Measurements from ENCODE around the gene NINJ1.
A peak's percentile ranks its signal among the peaks of the same experiment; 100 is the strongest.
"Not testable (repeated sequence)": the region's sequence is repeated elsewhere in the genome, so short reads cannot be mapped to it uniquely, and the experiment has no call there.

The NINJ1 gene

DNA sequence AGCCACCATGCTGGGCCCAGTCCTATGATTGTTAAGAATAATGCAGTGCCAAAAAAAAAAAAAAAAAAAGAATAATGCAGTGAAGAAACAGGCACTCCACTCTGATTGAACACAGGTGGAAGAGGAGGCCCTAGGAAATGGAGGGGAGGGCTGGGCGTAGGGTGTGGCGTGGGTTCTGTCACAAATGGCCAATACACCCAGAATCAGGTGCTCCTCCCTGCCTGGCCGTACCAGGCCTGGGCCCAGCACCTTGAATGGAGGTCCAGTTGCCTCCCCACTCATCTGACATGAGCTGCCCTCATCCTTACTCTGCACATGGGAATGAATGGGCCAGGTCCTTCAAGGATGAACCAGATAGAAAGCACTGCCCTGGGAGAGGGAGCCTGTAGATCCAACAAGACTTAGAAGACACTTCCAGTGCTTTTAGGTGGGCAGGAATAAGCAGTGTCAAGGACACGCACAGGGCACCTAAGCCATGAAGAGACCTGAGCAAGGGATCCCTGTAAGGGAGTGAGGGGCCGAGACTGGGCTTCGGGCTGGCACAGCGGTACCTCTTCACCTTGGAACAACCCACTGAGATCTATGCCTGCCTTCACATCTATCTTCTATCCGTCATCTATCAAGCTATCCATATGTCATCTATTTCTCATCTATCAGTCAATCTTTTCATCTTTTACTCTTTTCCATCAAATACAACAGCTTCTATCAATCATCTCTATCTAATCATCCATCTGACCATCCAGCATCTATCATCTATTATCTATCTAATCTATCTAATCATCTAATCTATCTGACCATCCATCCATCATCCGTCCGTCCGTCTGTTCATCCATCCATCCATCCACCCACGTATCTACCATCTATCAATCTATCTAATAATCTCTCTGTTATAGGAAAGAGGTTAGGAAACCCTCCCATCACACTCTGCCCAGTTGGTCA lies 15.9 kb downstream of the NINJ1 start:
- Histone ChIP-seq H3K4ac (ENCODE audit: low read depth, low read length) (no peak overlapping the region), H3K79me1 (ENCODE audit: low read length) (no peaks in the 10 kb centered on the region), H3K27ac (ENCODE audit: low read depth, low read length) (no peak overlapping the region), H2BK5ac (ENCODE audit: low read depth, low read length, poor library complexity) (no peak overlapping the region), H3K4me2 (ENCODE audit: low read length) (no peak overlapping the region), H3K18ac (ENCODE audit: low read length) (no peak overlapping the region), H3K9ac (ENCODE audit: low read length) (no peak overlapping the region), H2BK12ac (ENCODE audit: low read length) (no peak overlapping the region), H3K4me3 (ENCODE audit: low read depth, low read length) (no peak overlapping the region), H2AK5ac (ENCODE audit: low read length) (no peak overlapping the region), H2AFZ (ENCODE audit: insufficient read depth, low read length, poor library complexity) (no peak overlapping the region), H3K9me3 (ENCODE audit: insufficient read depth, low read depth, low read length) (no peaks in the 10 kb centered on the region), H4K8ac (ENCODE audit: low read depth, low read length) (no peak overlapping the region), H3K27me3 (ENCODE audit: insufficient read depth, low read length) (no peaks in the 10 kb centered on the region), H3K23ac (ENCODE audit: low read length) (no peak overlapping the region), H3K36me3 (ENCODE audit: control insufficient read depth in 1 of 2, insufficient read depth in 2 of 2, low read length in 2 of 2) (peaks cover 8 to 12% of the 10 kb centered on the region in 2 experiments), H3K4me1 (ENCODE audit: control insufficient read depth in 1 of 2, insufficient read depth in 2 of 2, low read length in 2 of 2) (peaks cover 0 to 10% of the 10 kb centered on the region in 2 experiments), H3K79me2 (ENCODE audit: control insufficient read depth, insufficient read depth, low read length, poor library complexity) (no peaks in the 10 kb centered on the region), H4K12ac (ENCODE audit: low read depth, low read length) (no peak overlapping the region), H3K14ac (ENCODE audit: low read length) (no peak overlapping the region), H2BK120ac (ENCODE audit: insufficient read depth, low read length, poor library complexity) (no peak overlapping the region), H4K91ac (ENCODE audit: low read depth, low read length) (no peak overlapping the region)
- WGBS (ENCODE audit: extremely low coverage, insufficient coverage, insufficient read length) = 100% methylated on average over 4 of the region's 12 CpGs
- DNase-seq = no peak

DNA sequence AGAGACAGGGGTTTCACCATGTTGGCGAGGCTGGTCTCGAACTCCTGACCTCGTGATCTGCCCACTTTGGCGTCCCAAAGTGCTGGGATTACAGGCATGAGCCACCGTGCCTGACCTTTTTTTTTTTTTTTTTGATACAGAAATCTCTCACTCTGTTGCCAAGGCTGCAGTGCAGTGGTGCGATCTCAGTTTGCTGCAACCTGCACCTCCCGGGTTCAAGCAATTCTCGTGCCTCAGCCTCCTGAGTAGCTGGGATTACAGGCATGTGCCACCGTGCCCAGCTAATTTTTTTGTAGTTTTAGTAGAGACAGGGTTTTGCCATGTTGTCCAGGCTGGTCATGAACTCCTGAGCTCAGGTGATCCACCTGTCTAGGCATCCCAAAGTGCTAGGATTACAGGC lies 16.5 kb downstream of the NINJ1 start:
- H3K27me3 ChIP-seq (ENCODE audit: insufficient read depth, low read length); H2BK5ac ChIP-seq (ENCODE audit: low read depth, low read length, poor library complexity); H2AFZ ChIP-seq (ENCODE audit: insufficient read depth, low read length, poor library complexity); H3K4me1 ChIP-seq (ENCODE audit: control insufficient read depth in 1 of 2, insufficient read depth in 2 of 2, low read length in 2 of 2); H4K91ac ChIP-seq (ENCODE audit: low read depth, low read length); H3K79me2 ChIP-seq (ENCODE audit: control insufficient read depth, insufficient read depth, low read length, poor library complexity); H3K4me2 ChIP-seq (ENCODE audit: low read length); H4K8ac ChIP-seq (ENCODE audit: low read depth, low read length); H2BK12ac ChIP-seq (ENCODE audit: low read length); H3K9me3 ChIP-seq (ENCODE audit: insufficient read depth, low read depth, low read length); H2AK5ac ChIP-seq (ENCODE audit: low read length); H3K79me1 ChIP-seq (ENCODE audit: low read length); H4K12ac ChIP-seq (ENCODE audit: low read depth, low read length); DNase-seq; H3K18ac ChIP-seq (ENCODE audit: low read length); H3K14ac ChIP-seq (ENCODE audit: low read length); H3K27ac ChIP-seq (ENCODE audit: low read depth, low read length); H2BK120ac ChIP-seq (ENCODE audit: insufficient read depth, low read length, poor library complexity); H3K23ac ChIP-seq (ENCODE audit: low read length); H3K9ac ChIP-seq (ENCODE audit: low read length); H3K4ac ChIP-seq (ENCODE audit: low read depth, low read length); H3K4me3 ChIP-seq (ENCODE audit: low read depth, low read length): not testable (repeated sequence)
- no CpG with 5 or more reads among the region's 9 CpGs for WGBS (ENCODE audit: extremely low coverage, insufficient coverage, insufficient read length)
- H3K36me3 ChIP-seq (ENCODE audit: control insufficient read depth in 1 of 2, insufficient read depth in 2 of 2, low read length in 2 of 2) = peaks cover 8 to 11% of the 10 kb centered on the region in 2 experiments

DNA sequence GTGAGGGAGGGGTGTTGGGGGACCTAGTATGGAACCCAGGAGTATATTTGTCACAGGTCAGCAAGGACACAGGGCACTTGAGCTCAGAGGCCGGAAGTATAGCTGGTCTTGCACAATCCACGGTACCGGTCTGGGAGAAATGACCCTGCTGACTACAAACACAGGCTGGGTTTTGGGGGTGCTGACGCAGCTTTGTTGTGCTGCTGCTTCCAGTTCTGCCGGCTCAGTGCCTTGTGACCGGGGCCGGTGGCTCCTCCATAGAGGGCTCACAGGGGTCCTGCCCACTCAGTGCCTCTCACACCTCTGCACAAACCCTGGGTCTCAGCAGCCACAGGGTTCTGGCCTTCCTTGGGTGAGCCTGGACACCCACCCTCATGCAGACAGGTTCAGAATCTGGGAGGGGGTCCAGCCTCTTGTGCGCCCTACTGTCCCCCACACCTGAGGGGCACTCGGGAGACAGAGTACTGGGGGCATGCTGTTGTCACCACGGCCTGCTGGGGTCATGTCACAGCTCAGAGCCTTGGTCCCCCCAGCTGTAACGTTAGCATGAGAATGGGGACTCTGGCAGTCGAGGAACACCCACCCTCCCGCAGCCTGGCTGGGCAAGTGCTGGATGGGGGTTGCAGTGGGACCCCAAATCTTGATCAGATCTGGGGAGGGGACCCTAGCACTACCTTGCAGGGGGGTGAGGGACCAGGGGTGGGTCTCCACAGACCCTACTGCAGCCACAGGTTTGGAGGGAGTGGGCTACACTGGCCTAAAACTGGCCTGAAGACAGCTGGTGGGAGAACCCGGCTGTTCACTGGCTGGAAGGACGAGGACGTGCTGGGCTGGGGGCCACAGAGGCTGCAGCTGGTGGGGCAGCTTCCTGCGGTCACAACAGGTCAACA lies 17.7 kb downstream of the NINJ1 start:
- Histone ChIP-seq H3K79me2 (ENCODE audit: control insufficient read depth, insufficient read depth, low read length, poor library complexity) (no peaks in the 10 kb centered on the region), H3K23ac (ENCODE audit: low read length) (no peak overlapping the region), H3K4me3 (ENCODE audit: low read depth, low read length) (no peak overlapping the region), H4K91ac (ENCODE audit: low read depth, low read length) (no peak overlapping the region), H4K8ac (ENCODE audit: low read depth, low read length) (no peak overlapping the region), H2BK12ac (ENCODE audit: low read length) (no peak overlapping the region), H3K18ac (ENCODE audit: low read length) (no peak overlapping the region), H3K9me3 (ENCODE audit: insufficient read depth, low read depth, low read length) (no peaks in the 10 kb centered on the region), H3K27me3 (ENCODE audit: insufficient read depth, low read length) (no peaks in the 10 kb centered on the region), H3K36me3 (ENCODE audit: control insufficient read depth in 1 of 2, insufficient read depth in 2 of 2, low read length in 2 of 2) (peaks cover 5% of the 10 kb centered on the region in 2 experiments), H3K4me1 (ENCODE audit: control insufficient read depth in 1 of 2, insufficient read depth in 2 of 2, low read length in 2 of 2) (peaks cover 0 to 10% of the 10 kb centered on the region in 2 experiments), H4K12ac (ENCODE audit: low read depth, low read length) (no peak overlapping the region), H3K4me2 (ENCODE audit: low read length) (no peak overlapping the region), H3K14ac (ENCODE audit: low read length) (no peak overlapping the region), H3K4ac (ENCODE audit: low read depth, low read length) (no peak overlapping the region), H2AK5ac (ENCODE audit: low read length) (no peak overlapping the region), H2BK120ac (ENCODE audit: insufficient read depth, low read length, poor library complexity) (no peak overlapping the region), H2BK5ac (ENCODE audit: low read depth, low read length, poor library complexity) (no peak overlapping the region), H3K79me1 (ENCODE audit: low read length) (no peaks in the 10 kb centered on the region), H2AFZ (ENCODE audit: insufficient read depth, low read length, poor library complexity) (no peak overlapping the region), H3K27ac (ENCODE audit: low read depth, low read length) (no peak overlapping the region), H3K9ac (ENCODE audit: low read length) (no peak overlapping the region)
- peak; percentile 50 to 56 for DNase-seq
- WGBS (ENCODE audit: extremely low coverage, insufficient coverage, insufficient read length) = no CpG with 5 or more reads among the region's 17 CpGs

DNA sequence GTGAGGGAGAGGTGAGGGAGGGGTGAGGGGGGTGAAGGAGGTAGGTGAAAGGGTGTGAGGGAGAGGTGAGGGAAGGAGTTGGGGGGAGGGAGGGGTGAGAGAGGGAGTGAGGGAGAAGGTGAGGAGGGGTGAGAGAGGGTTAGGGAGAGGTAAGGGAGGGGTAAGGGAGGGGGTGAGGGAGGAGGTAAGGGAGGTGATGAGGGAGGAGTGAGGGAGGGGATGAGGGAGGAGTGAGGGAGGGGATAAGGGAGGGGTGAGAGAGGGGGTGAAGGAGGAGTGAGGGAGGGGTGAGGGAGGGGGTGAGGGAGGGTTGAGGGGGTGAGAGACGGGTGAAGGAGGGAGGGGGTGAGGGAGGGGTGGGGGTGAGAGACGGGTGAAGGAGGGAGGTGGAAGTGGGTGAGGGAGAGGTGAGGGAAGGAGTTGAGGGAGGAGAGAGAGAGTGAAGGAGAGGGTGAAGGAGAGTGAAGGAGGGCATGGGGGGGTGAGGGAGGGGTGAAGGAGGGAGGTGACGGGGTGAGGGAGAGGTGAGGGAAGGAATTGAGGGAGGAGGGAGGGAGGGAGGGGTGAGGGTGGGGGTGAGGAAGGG lies 18.5 kb downstream of the NINJ1 start:
- Histone ChIP-seq H3K79me1 (ENCODE audit: low read length) (no peaks in the 10 kb centered on the region), H2BK12ac (ENCODE audit: low read length) (no peak overlapping the region), H4K91ac (ENCODE audit: low read depth, low read length) (no peak overlapping the region), H3K27ac (ENCODE audit: low read depth, low read length) (no peak overlapping the region), H2AFZ (ENCODE audit: insufficient read depth, low read length, poor library complexity) (no peak overlapping the region), H3K18ac (ENCODE audit: low read length) (no peak overlapping the region), H3K27me3 (ENCODE audit: insufficient read depth, low read length) (no peaks in the 10 kb centered on the region), H4K12ac (ENCODE audit: low read depth, low read length) (no peak overlapping the region), H3K14ac (ENCODE audit: low read length) (no peak overlapping the region), H3K9me3 (ENCODE audit: insufficient read depth, low read depth, low read length) (no peaks in the 10 kb centered on the region), H3K23ac (ENCODE audit: low read length) (no peak overlapping the region), H3K36me3 (ENCODE audit: control insufficient read depth in 1 of 2, insufficient read depth in 2 of 2, low read length in 2 of 2) (peaks cover 4 to 8% of the 10 kb centered on the region in 2 experiments), H2BK5ac (ENCODE audit: low read depth, low read length, poor library complexity) (no peak overlapping the region), H3K4me2 (ENCODE audit: low read length) (no peak overlapping the region), H3K79me2 (ENCODE audit: control insufficient read depth, insufficient read depth, low read length, poor library complexity) (no peaks in the 10 kb centered on the region), H3K4me1 (ENCODE audit: control insufficient read depth in 1 of 2, insufficient read depth in 2 of 2, low read length in 2 of 2) (peaks cover 0 to 10% of the 10 kb centered on the region in 2 experiments), H3K4me3 (ENCODE audit: low read depth, low read length) (no peak overlapping the region), H3K4ac (ENCODE audit: low read depth, low read length) (no peak overlapping the region), H3K9ac (ENCODE audit: low read length) (no peak overlapping the region), H2BK120ac (ENCODE audit: insufficient read depth, low read length, poor library complexity) (no peak overlapping the region), H4K8ac (ENCODE audit: low read depth, low read length) (no peak overlapping the region), H2AK5ac (ENCODE audit: low read length) (no peak overlapping the region)
- WGBS (ENCODE audit: extremely low coverage, insufficient coverage, insufficient read length) = 97% methylated on average over 3 of the region's 3 CpGs
- DNase-seq = no peak
